Measurements from ENCODE around the gene MARF1.

- TF ChIP-seq, protein P1, sequence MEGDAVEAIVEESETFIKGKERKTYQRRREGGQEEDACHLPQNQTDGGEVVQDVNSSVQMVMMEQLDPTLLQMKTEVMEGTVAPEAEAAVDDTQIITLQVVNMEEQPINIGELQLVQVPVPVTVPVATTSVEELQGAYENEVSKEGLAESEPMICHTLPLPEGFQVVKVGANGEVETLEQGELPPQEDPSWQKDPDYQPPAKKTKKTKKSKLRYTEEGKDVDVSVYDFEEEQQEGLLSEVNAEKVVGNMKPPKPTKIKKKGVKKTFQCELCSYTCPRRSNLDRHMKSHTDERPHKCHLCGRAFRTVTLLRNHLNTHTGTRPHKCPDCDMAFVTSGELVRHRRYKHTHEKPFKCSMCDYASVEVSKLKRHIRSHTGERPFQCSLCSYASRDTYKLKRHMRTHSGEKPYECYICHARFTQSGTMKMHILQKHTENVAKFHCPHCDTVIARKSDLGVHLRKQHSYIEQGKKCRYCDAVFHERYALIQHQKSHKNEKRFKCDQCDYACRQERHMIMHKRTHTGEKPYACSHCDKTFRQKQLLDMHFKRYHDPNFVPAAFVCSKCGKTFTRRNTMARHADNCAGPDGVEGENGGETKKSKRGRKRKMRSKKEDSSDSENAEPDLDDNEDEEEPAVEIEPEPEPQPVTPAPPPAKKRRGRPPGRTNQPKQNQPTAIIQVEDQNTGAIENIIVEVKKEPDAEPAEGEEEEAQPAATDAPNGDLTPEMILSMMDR (IDR thresholded peaks at IDR 0.05): no peak
- no peak for TF ChIP-seq POLR2AphosphoS5 (IDR thresholded peaks at IDR 0.05)
- TF ChIP-seq EP300 (IDR thresholded peaks at IDR 0.05; ENCODE audit: low read depth): no peak
- TF ChIP-seq POLR2A (IDR thresholded peaks at IDR 0.05): no peak
These were observed 26.3 kb downstream of the MARF1 start for GRCh38 chr16:15616475-15617165.

All from transverse colon (tissue), 4 donors.